ENCODE results near the gene DIAPH2. TPM values are rescaled to one million over a fixed set of nuclear protein-coding genes. Genes with fewer than 3 reads are reported as not detected.
"Not testable (repeated sequence)": the region's sequence is repeated elsewhere in the genome, so short reads cannot be mapped to it uniquely, and the experiment has no call there.

DIAPH2 gene
- total and polyA plus RNA-seq, 2 donors (not counting 1 experiment from before 2014, with no cell fraction given): 4.2 to 32.4 TPM

DNA sequence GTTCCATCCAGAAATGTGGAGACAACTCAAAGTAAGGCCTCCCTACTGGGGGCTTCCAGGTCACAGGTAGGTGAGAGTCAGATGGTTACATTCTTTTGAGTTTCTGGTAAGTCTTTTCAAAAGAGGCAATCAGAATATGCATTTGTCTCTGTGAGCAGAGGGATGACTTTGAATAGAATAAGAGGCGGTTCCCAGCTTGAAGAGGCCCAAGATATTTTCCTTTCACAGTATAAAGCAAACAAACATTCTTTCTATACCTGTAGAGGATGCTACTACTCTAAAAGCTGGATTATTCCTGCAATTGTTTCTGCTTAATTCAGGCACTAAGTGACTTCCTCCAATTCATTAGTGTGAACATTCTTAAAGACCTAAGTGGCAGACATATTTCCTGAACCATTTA, 44.4 kb downstream of the DIAPH2 start:
- DNase-seq (no peak), ATAC-seq (ENCODE audit: low read depth) (no peak)
- Histone ChIP-seq H3K4me2 (replicated peaks; ENCODE audit: low read depth, low read length, poor library complexity, severe bottlenecking) (no peak overlapping the region), H4K20me1 (ENCODE audit: control insufficient read depth, insufficient read depth, low read length, poor library complexity, severe bottlenecking) (no peaks in the 10 kb centered on the region), H3K27ac (ENCODE audit: low read length in 2 of 2) (no peak overlapping the region), H3K27me3 (replicated peaks in 1 of 4; ENCODE audit: control extremely low read depth in 1 of 4, control insufficient read depth in 3 of 4, insufficient read depth in 4 of 4, low read length in 3 of 4) (no peaks in the 10 kb centered on the region), H3K36me3 (replicated peaks in 1 of 2; ENCODE audit: control extremely low read depth in 1 of 2, control insufficient read depth in 1 of 2, extremely low read depth in 1 of 2, insufficient read depth in 2 of 2, low read length in 1 of 2) (no peaks in the 10 kb centered on the region), H3K79me2 (ENCODE audit: control insufficient read depth, insufficient read depth, low read length) (peaks cover 3% of the 10 kb centered on the region), H2AFZ (ENCODE audit: insufficient read depth, low read depth, low read length, poor library complexity, severe bottlenecking) (no peak overlapping the region), H3K4me3 (ENCODE audit: control extremely low read depth in 1 of 5, extremely low read depth in 1 of 5, insufficient read depth in 1 of 5, low read depth in 2 of 5, low read length in 4 of 5) (no peak overlapping the region), H3K9ac (ENCODE audit: low read length) (no peak overlapping the region), H3K9me3 (ENCODE audit: control extremely low read depth in 1 of 3, control insufficient read depth in 2 of 3, insufficient read depth in 1 of 3, low read length in 2 of 3) (no peaks in the 10 kb centered on the region), H3K4me1 (ENCODE audit: control insufficient read depth in 2 of 2, insufficient read depth in 2 of 2, low read length in 2 of 2) (no peaks in the 10 kb centered on the region)
- TF ChIP-seq, protein P1, sequence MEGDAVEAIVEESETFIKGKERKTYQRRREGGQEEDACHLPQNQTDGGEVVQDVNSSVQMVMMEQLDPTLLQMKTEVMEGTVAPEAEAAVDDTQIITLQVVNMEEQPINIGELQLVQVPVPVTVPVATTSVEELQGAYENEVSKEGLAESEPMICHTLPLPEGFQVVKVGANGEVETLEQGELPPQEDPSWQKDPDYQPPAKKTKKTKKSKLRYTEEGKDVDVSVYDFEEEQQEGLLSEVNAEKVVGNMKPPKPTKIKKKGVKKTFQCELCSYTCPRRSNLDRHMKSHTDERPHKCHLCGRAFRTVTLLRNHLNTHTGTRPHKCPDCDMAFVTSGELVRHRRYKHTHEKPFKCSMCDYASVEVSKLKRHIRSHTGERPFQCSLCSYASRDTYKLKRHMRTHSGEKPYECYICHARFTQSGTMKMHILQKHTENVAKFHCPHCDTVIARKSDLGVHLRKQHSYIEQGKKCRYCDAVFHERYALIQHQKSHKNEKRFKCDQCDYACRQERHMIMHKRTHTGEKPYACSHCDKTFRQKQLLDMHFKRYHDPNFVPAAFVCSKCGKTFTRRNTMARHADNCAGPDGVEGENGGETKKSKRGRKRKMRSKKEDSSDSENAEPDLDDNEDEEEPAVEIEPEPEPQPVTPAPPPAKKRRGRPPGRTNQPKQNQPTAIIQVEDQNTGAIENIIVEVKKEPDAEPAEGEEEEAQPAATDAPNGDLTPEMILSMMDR (IDR thresholded peaks at IDR 0.05): no peak
- no peak for TF ChIP-seq EZH2 (IDR thresholded peaks at IDR 0.05; ENCODE audit: borderline replicate concordance, insufficient read depth, low read depth, low read length, poor library complexity, severe bottlenecking)
- ChIA-PET POLR2A (no interaction called here), CTCF (no interaction called here)
- Mint-ChIP-seq H3K27ac (no peak overlapping the region), H3K27me3 (no peaks in the 10 kb centered on the region), H3K9me3 (ENCODE audit: insufficient read depth) (no peaks in the 10 kb centered on the region), H3K4me3 (no peak overlapping the region), H3K4me1 (peaks cover 3% of the 10 kb centered on the region)
- intact Hi-C loops (cut with micrococcal nuclease): no loop called here
- WGBS (ENCODE audit: insufficient coverage): no CpG with 5 or more reads among the region's 1 CpG

DNA sequence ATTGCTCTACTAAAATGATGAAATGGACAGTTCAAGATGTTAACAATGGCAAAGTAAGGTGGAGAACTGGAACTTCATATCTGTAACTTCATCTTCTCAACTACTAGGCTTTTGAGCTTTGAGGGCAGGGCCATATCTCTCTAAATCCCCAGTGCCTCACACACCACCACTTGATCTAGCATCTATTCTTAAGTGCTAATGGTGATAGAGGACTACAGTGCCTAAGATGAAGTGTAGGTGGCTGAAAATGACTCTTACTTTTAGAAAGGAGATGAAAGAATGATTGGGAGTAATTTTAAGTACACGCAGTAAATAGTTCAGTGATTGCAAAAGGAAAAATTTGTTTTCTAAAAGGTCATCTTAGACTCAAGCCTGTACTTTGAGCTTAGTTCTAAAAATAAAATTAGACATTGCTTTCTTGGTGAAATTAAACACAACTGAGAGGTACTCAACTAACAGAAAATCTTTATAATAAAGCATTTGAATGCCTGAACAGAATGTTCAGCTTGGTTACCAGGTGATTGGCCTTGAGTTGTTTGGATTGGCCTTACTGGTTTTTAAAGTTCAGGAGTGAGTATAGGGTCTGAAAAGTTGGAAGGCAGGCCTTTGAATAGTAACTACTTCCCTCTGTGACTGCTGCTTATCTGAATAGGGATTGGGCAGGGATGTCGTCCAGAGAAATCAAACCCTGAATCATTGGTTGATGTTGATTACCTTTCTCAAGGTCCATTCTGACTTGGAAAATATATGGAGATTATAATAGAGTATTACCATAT, 45.4 kb downstream of the DIAPH2 start:
- Histone ChIP-seq H3K27me3 (replicated peaks in 1 of 4; ENCODE audit: control extremely low read depth in 1 of 4, control insufficient read depth in 3 of 4, insufficient read depth in 4 of 4, low read length in 3 of 4) (no peaks in the 10 kb centered on the region), H3K4me1 (ENCODE audit: control insufficient read depth in 2 of 2, insufficient read depth in 2 of 2, low read length in 2 of 2) (no peaks in the 10 kb centered on the region), H3K9ac (ENCODE audit: low read length) (no peak overlapping the region), H3K9me3 (ENCODE audit: control extremely low read depth in 1 of 3, control insufficient read depth in 2 of 3, insufficient read depth in 1 of 3, low read length in 2 of 3) (no peaks in the 10 kb centered on the region), H3K79me2 (ENCODE audit: control insufficient read depth, insufficient read depth, low read length) (no peaks in the 10 kb centered on the region), H2AFZ (ENCODE audit: insufficient read depth, low read depth, low read length, poor library complexity, severe bottlenecking) (no peak overlapping the region), H4K20me1 (ENCODE audit: control insufficient read depth, insufficient read depth, low read length, poor library complexity, severe bottlenecking) (no peaks in the 10 kb centered on the region), H3K4me2 (replicated peaks; ENCODE audit: low read depth, low read length, poor library complexity, severe bottlenecking) (no peak overlapping the region), H3K36me3 (replicated peaks in 1 of 2; ENCODE audit: control extremely low read depth in 1 of 2, control insufficient read depth in 1 of 2, extremely low read depth in 1 of 2, insufficient read depth in 2 of 2, low read length in 1 of 2) (no peaks in the 10 kb centered on the region), H3K4me3 (ENCODE audit: control extremely low read depth in 1 of 5, extremely low read depth in 1 of 5, insufficient read depth in 1 of 5, low read depth in 2 of 5, low read length in 4 of 5) (no peak overlapping the region), H3K27ac (ENCODE audit: low read length in 2 of 2) (no peak overlapping the region)
- TF ChIP-seq, protein P1 (IDR thresholded peaks at IDR 0.05): no peak
- TF ChIP-seq EZH2 (IDR thresholded peaks at IDR 0.05; ENCODE audit: borderline replicate concordance, insufficient read depth, low read depth, low read length, poor library complexity, severe bottlenecking): no peak
- Mint-ChIP-seq H3K9me3 (ENCODE audit: insufficient read depth) (no peaks in the 10 kb centered on the region), H3K27me3 (no peaks in the 10 kb centered on the region), H3K27ac (no peak overlapping the region), H3K4me3 (no peak overlapping the region), H3K4me1 (peaks cover 3% of the 10 kb centered on the region)
- no CpG with 5 or more reads among the region's 2 CpGs for WGBS (ENCODE audit: insufficient coverage)
- DNase-seq: no peak
- CTCF ChIA-PET: no interaction called here
- intact Hi-C loops (cut with micrococcal nuclease): no loop called here
- POLR2A ChIA-PET: no interaction called here
- no peak for ATAC-seq (ENCODE audit: low read depth)

DNA sequence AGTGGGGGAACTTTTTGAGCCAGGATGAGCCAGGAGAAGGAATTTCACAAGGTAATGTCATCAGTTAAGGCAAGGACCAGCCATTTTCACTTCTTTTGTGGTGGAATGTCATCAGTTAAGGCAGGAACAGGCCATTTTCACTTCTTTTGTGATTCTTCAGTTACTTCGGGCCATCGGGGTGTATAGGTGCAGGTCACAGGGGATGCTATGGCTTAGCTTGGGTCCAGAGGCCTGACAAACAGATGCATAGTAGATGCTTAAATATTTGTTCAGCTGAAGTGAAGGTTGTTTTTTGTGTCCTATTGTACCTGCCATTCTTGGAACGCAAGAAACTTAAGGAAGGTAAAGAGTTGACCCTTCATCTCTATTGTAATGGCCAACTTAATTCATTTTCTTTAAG, 46.4 kb downstream of the DIAPH2 start:
- H3K79me2 ChIP-seq (ENCODE audit: control insufficient read depth, insufficient read depth, low read length); H3K27me3 Mint-ChIP-seq; intact Hi-C loops (cut with micrococcal nuclease); H4K20me1 ChIP-seq (ENCODE audit: control insufficient read depth, insufficient read depth, low read length, poor library complexity, severe bottlenecking); H3K27ac Mint-ChIP-seq; H3K4me1 ChIP-seq (ENCODE audit: control insufficient read depth in 2 of 2, insufficient read depth in 2 of 2, low read length in 2 of 2); H3K27me3 ChIP-seq (replicated peaks in 1 of 4; ENCODE audit: control extremely low read depth in 1 of 4, control insufficient read depth in 3 of 4, insufficient read depth in 4 of 4, low read length in 3 of 4); H3K9me3 Mint-ChIP-seq (ENCODE audit: insufficient read depth); H3K27ac ChIP-seq (ENCODE audit: low read length in 2 of 2); H2AFZ ChIP-seq (ENCODE audit: insufficient read depth, low read depth, low read length, poor library complexity, severe bottlenecking); H3K9me3 ChIP-seq (ENCODE audit: control extremely low read depth in 1 of 3, control insufficient read depth in 2 of 3, insufficient read depth in 1 of 3, low read length in 2 of 3); H3K9ac ChIP-seq (ENCODE audit: low read length); H3K4me2 ChIP-seq (replicated peaks; ENCODE audit: low read depth, low read length, poor library complexity, severe bottlenecking); H3K4me1 Mint-ChIP-seq; ATAC-seq (ENCODE audit: low read depth); H3K4me3 ChIP-seq (ENCODE audit: control extremely low read depth in 1 of 5, extremely low read depth in 1 of 5, insufficient read depth in 1 of 5, low read depth in 2 of 5, low read length in 4 of 5); CTCF ChIA-PET; H3K4me3 Mint-ChIP-seq; H3K36me3 ChIP-seq (replicated peaks in 1 of 2; ENCODE audit: control extremely low read depth in 1 of 2, control insufficient read depth in 1 of 2, extremely low read depth in 1 of 2, insufficient read depth in 2 of 2, low read length in 1 of 2); DNase-seq; POLR2A ChIA-PET: not testable (repeated sequence)
- WGBS (ENCODE audit: insufficient coverage): no CpG with 5 or more reads among the region's 3 CpGs

Data from B cell (primary cell).